HCT116 (cell line): ENCODE data around the gene H2AZ1. TPM values are rescaled to one million over a fixed set of nuclear protein-coding genes. Genes with fewer than 3 reads are reported as not detected.
A peak's percentile ranks its signal among the peaks of the same experiment; 100 is the strongest.

ENCODE experiments used
- ATAC-seq: fragments of 200-7000 bp; cut with Tn5 transposase; 2 replicates; pipeline ENCODE4 v1.9.1; 2020; ENCODE audit warnings: mild to moderate bottlenecking, moderate library complexity
- BruUV-seq: library from RNA; stranded (reverse); fragments of 400-500 nt; replicated peaks from 2 replicates; lab custom pipeline; 2021; lab: Mats Ljungman, UMichigan
- CTCF ChIA-PET: fragments of 300-600 bp; sonication (Branson Sonifier 250); formaldehyde crosslinking; loops from one replicate; lab custom pipeline; 2021; ENCODE audit warnings: antibody characterized with exemption; lab: Charles Lee
- POLR2A ChIA-PET: fragments of 300-600, 350-600 bp; sonication (Branson Sonifier 250); formaldehyde crosslinking; loops from one replicate; lab custom pipeline; 2021; ENCODE audit warnings: antibody characterized with exemption; lab: Charles Lee
- RAD21 ChIA-PET, 2 experiments: fragments of 300-600 bp; sonication (Branson Sonifier 250); formaldehyde crosslinking; loops; one replicate each; lab custom pipeline; 2023; ENCODE audit warnings: low total read pairs in 2 of 2; ENCODE audit not compliant: uncharacterized antibody in 2 of 2, unreplicated experiment in 2 of 2, low non-redundant PET in 1 of 2; lab: Charles Lee
- DNase-seq: peaks from one replicate; pipeline ENCODE4 v3.0.0-alpha.2; 2010; ENCODE audit warnings: low read depth, low spot score
- H2AFZ ChIP-seq: fragments of 200-600 bp; shearing (Covaris generic), sonication (generic); 2 replicates; pipeline ENCODE4 v1.6.1; 2017; ENCODE audit warnings: low read depth, mixed run types, mixed read lengths, antibody characterized with exemption, low read length; ENCODE audit not compliant: poor library complexity, severe bottlenecking
- H3K27ac ChIP-seq: 2 replicates; pipeline ENCODE4 v1.5.1; 2012; ENCODE audit warnings: low read depth, low read length
- H3K27me3 ChIP-seq: fragments of 200-600 bp; sonication (generic); 2 replicates; pipeline ENCODE4 v1.6.1; 2016; ENCODE audit warnings: mixed run types, low read length, mixed read lengths; ENCODE audit not compliant: insufficient read depth
- H3K36me3 ChIP-seq, 2 experiments: fragments of 200-500 bp in 1 of 2; fragments of 200-600 bp in 1 of 2; sonication (Bioruptor generic) in 1 of 2; sonication (generic) in 1 of 2; 2 replicates each; pipeline versions ENCODE4 v1.5.1 to v1.6.1; 2014 to 2016; ENCODE audit warnings: low read length in 2 of 2, inconsistent platforms in 1 of 2, mixed read lengths in 1 of 2, mixed run types in 1 of 2; ENCODE audit not compliant: insufficient read depth in 2 of 2, control insufficient read depth in 1 of 2
- H3K4me1 ChIP-seq, 2 experiments: fragments of 200-600 bp in 1 of 2; sonication (generic) in 1 of 2; 2 replicates each; pipeline versions ENCODE4 v1.5.1 to v1.6.1; 2012 to 2017; ENCODE audit warnings: low read length in 2 of 2, inconsistent platforms in 1 of 2, mild to moderate bottlenecking in 1 of 2, mixed read lengths in 1 of 2, mixed run types in 1 of 2, moderate library complexity in 1 of 2; ENCODE audit not compliant: insufficient read depth in 2 of 2, control insufficient read depth in 1 of 2
- H3K4me2 ChIP-seq: fragments of 200-600 bp; sonication (generic); 2 replicates; pipeline ENCODE4 v1.6.1; 2017; ENCODE audit warnings: mixed run types, low read length, mixed read lengths
- H3K4me3 ChIP-seq, 2 experiments: fragments of 200-600 bp in 1 of 2; sonication (generic) in 1 of 2; replicated peaks in 1 of 2; 2 replicates each; pipeline ENCODE4 v1.5.1; 2011 to 2016; ENCODE audit warnings: low read length in 2 of 2, control low read depth in 1 of 2, low read depth in 1 of 2, mild to moderate bottlenecking in 1 of 2, mixed read lengths in 1 of 2, mixed run types in 1 of 2
- H3K79me2 ChIP-seq: fragments of 200-600 bp; sonication (generic); 2 replicates; pipeline ENCODE4 v1.6.1; 2017; ENCODE audit warnings: mild to moderate bottlenecking, mixed run types, low read length, moderate library complexity, mixed read lengths; ENCODE audit not compliant: insufficient read depth
- H3K9ac ChIP-seq: fragments of 200-600 bp; sonication (generic); 2 replicates; pipeline ENCODE4 v1.6.1; 2016; ENCODE audit warnings: low read length, mixed read lengths
- H3K9me2 ChIP-seq: fragments of 200-600 bp; sonication (generic), shearing (Covaris generic); 2 replicates; pipeline ENCODE4 v1.6.1; 2017; ENCODE audit warnings: mixed run types, mild to moderate bottlenecking, moderate library complexity; ENCODE audit not compliant: insufficient read depth
- H3K9me3 ChIP-seq, 2 experiments: fragments of 200-500 bp in 1 of 2; fragments of 200-600 bp in 1 of 2; sonication (Bioruptor generic) in 1 of 2; sonication (generic) in 1 of 2; 2 replicates each; pipeline ENCODE4 v1.6.1; 2014 to 2017; ENCODE audit warnings: low read length in 2 of 2, mixed read lengths in 2 of 2, inconsistent platforms in 1 of 2, low read depth in 1 of 2, mild to moderate bottlenecking in 1 of 2, mixed run types in 1 of 2, moderate library complexity in 1 of 2; ENCODE audit not compliant: control insufficient read depth in 1 of 2, insufficient read depth in 1 of 2
- H4K20me1 ChIP-seq: fragments of 200-600 bp; sonication (generic), shearing (Covaris generic); 2 replicates; pipeline ENCODE4 v1.6.1; 2017; ENCODE audit warnings: mixed run types, mild to moderate bottlenecking, moderate library complexity; ENCODE audit not compliant: insufficient read depth
- ATF3 ChIP-seq: IDR thresholded peaks from 2 replicates; pipeline ENCODE4 v1.6.1; 2012
- CBX3 ChIP-seq: IDR thresholded peaks from 2 replicates; pipeline ENCODE4 v1.6.1; 2012; ENCODE audit warnings: low read depth
- CEBPB ChIP-seq: IDR thresholded peaks from 2 replicates; pipeline ENCODE4 v1.6.1; 2012; ENCODE audit warnings: low read depth
- EGR1 ChIP-seq: IDR thresholded peaks from 2 replicates; pipeline ENCODE4 v1.6.1; 2012; ENCODE audit warnings: low read depth
- ELF1 ChIP-seq: IDR thresholded peaks from 2 replicates; pipeline ENCODE4 v1.6.1; 2012; ENCODE audit warnings: low read depth, borderline replicate concordance
- EZH2 ChIP-seq: fragments of 200-600 bp; sonication (generic); IDR thresholded peaks from 2 replicates; pipeline ENCODE4 v1.6.1; 2017; ENCODE audit warnings: antibody characterized with exemption, mixed run types
- EZH2phosphoT487 ChIP-seq: fragments of 200-600 bp; IDR thresholded peaks from 2 replicates; pipeline ENCODE4 v1.6.1; 2018; ENCODE audit warnings: antibody characterized with exemption, borderline replicate concordance
- JUND ChIP-seq: IDR thresholded peaks from 2 replicates; pipeline ENCODE4 v1.6.1; 2012
- POLR2A ChIP-seq: IDR thresholded peaks from 2 replicates; pipeline ENCODE4 v1.7.0; 2011; ENCODE audit warnings: borderline replicate concordance; ENCODE audit not compliant: insufficient read depth, insufficient read length; ENCODE audit errors: extremely low read depth
- POLR2AphosphoS5 ChIP-seq: IDR thresholded peaks from 2 replicates; pipeline ENCODE4 v1.6.1; 2011; ENCODE audit warnings: mild to moderate bottlenecking, low read depth, low read length, moderate library complexity
- REST ChIP-seq: IDR thresholded peaks from 2 replicates; pipeline ENCODE4 v1.6.1; 2012; ENCODE audit warnings: low read depth
- SIN3A ChIP-seq: IDR thresholded peaks from 2 replicates; pipeline ENCODE4 v1.6.1; 2012; ENCODE audit warnings: low read depth
- SRF ChIP-seq: IDR thresholded peaks from 2 replicates; pipeline ENCODE4 v1.6.1; 2012; ENCODE audit warnings: low read depth
- TCF7L2 ChIP-seq: IDR thresholded peaks from 2 replicates; pipeline ENCODE4 v1.7.0; 2011; ENCODE audit warnings: borderline replicate concordance, inconsistent platforms; ENCODE audit not compliant: insufficient read depth, insufficient read length; ENCODE audit errors: extremely low read depth
- YY1 ChIP-seq: IDR thresholded peaks from 2 replicates; pipeline ENCODE4 v1.6.1; 2011; ENCODE audit warnings: low read length, low read depth, moderate library complexity, mild to moderate bottlenecking; ENCODE audit not compliant: insufficient replicate concordance; ENCODE audit errors: extremely low read depth
- ZBTB33 ChIP-seq: IDR thresholded peaks from 2 replicates; pipeline ENCODE4 v1.6.1; 2011; ENCODE audit warnings: mild to moderate bottlenecking, low read length, moderate library complexity; ENCODE audit not compliant: insufficient replicate concordance; ENCODE audit errors: extremely low read depth
- ZFX ChIP-seq: fragments of 450-650 bp; IDR thresholded peaks from 2 replicates; pipeline ENCODE4 v1.6.1; 2017
- ZNF274 ChIP-seq: fragments of 200-500 bp; sonication (Bioruptor generic); IDR thresholded peaks from 2 replicates; pipeline ENCODE4 v1.6.1; 2014; ENCODE audit warnings: mild to moderate bottlenecking, low read depth, low read length, inconsistent platforms
- intact Hi-C: fragments of 100-400 bp; cut with micrococcal nuclease; formaldehyde crosslinking; loops from 2 replicates; pipeline ENCODE4 v1.10.0; 2022
- total RNA-seq: library from RNA; stranded (reverse); gene quantifications from one replicate; pipeline ENCODE4 v1.2.1, GENCODE V29; 2021; ENCODE audit not compliant: unreplicated experiment

The H2AZ1 gene
- total RNA-seq, 1 experiment from 2014 or later = 839 TPM

- H4K20me1 ChIP-seq = peaks cover 8% of the 10 kb centered on the region; the same call in 1 of the 2 replicates
- no peaks in the 10 kb centered on the region for H3K9me3 ChIP-seq
- H3K79me2 ChIP-seq = peaks cover 80% of the 10 kb centered on the region
- peaks cover 8 to 12% of the 10 kb centered on the region in 2 experiments; a peak in 3 of 4 replicates for H3K36me3 ChIP-seq
- DNase-seq = no peak
- no TSS peak for BruUV-seq
- TF ChIP-seq SRF = no peak
- TF ChIP-seq ELF1 = no peak
- no peak for TF ChIP-seq EZH2phosphoT487
- TF ChIP-seq EGR1 = no peak
- no peak for TF ChIP-seq ZNF274
- TF ChIP-seq ZFX = no peak
- no peak for TF ChIP-seq ZBTB33
- TF ChIP-seq YY1 = no peak
- no peak for TF ChIP-seq POLR2A
- no peak for TF ChIP-seq TCF7L2
- TF ChIP-seq REST = no peak
- no peak for TF ChIP-seq CEBPB
- TF ChIP-seq POLR2AphosphoS5 = no peak
- TF ChIP-seq CBX3 = no peak
- no peak for TF ChIP-seq EZH2
- TF ChIP-seq JUND = no peak
- no peak for TF ChIP-seq ATF3
- TF ChIP-seq SIN3A = no peak
- POLR2A ChIA-PET = interaction anchor here (0.6 to 1.5 kb wide), 2 partner anchors 53 to 61 kb away, joined by 3 read pairs; no protein-coding TSS in a partner anchor
- RAD21 ChIA-PET = interaction anchor here in 1 of 2 experiments (0.6 kb wide), 1 partner anchor 119 kb away, joined by 3 read pairs; no protein-coding TSS in a partner anchor
- no peak overlapping the region for H2AFZ ChIP-seq
- H3K4me1 ChIP-seq = peaks cover 16 to 33% of the 10 kb centered on the region in 2 experiments; a peak in 3 of 4 replicates
- no peaks in the 10 kb centered on the region for H3K9me2 ChIP-seq
- CTCF ChIA-PET = interaction anchor here (1.5 kb wide), 1 partner anchor 51 kb away, joined by 3 read pairs; the partner anchor contains the start of gene LAMTOR3
- H3K9ac ChIP-seq = peak overlapping the region; percentile 86
- H3K27ac ChIP-seq = peak overlapping the region; percentile 94
- ATAC-seq = peak; percentile 8
- intact Hi-C loops = loop anchor here (5.0 kb wide), 2 partner anchors 54 to 134 kb away; partner anchors contain the start of gene LAMTOR3
- peak overlapping the region; percentile 88 for H3K4me2 ChIP-seq
- H3K4me3 ChIP-seq = peak overlapping the region; percentile 85 to 86
- H3K27me3 ChIP-seq = no peaks in the 10 kb centered on the region
Observed at GRCh38 chr4:99945718-99946355, 4.2 kb downstream of the H2AZ1 start.
